GM19452 (cell line): ENCODE results near the gene DLL4.
"Not testable (repeated sequence)": the region's sequence is repeated elsewhere in the genome, so short reads cannot be mapped to it uniquely, and the experiment has no call there.

Experiments
- ATAC-seq: cut with Tn5 transposase; IDR thresholded peaks from one replicate; pipeline ENCODE4 v1.9.1; 2021; ENCODE audit not compliant: unreplicated experiment

DLL4 gene

GRCh38 chr15:40941528-40942336 lies 12.6 kb downstream of the DLL4 start:
- peak; percentile 74 for ATAC-seq

GRCh38 chr15:40942337-40942854 lies 13.3 kb downstream of the DLL4 start:
- no peak for ATAC-seq

- no peak for ATAC-seq
Measured at GRCh38 chr15:40942878-40943277, 13.7 kb downstream of the DLL4 start.

GRCh38 chr15:40943764-40944365 lies 14.7 kb downstream of the DLL4 start:
- no peak for ATAC-seq

GRCh38 chr15:40944510-40945296 lies 15.6 kb downstream of the DLL4 start:
- ATAC-seq: no peak

GRCh38 chr15:40948706-40949473 lies 19.8 kb downstream of the DLL4 start:
- no peak for ATAC-seq

GRCh38 chr15:40949756-40950207 lies 20.6 kb downstream of the DLL4 start:
- ATAC-seq: no peak

GRCh38 chr15:40951764-40952163 lies 22.6 kb downstream of the DLL4 start:
- no peak for ATAC-seq

GRCh38 chr15:40952301-40952900 lies 23.3 kb downstream of the DLL4 start:
- ATAC-seq: no peak

GRCh38 chr15:40952901-40953712 lies 24.0 kb downstream of the DLL4 start, which contains the start of gene CHAC1:
TSS of gene CHAC1 (plus strand) at chr15:40953471. CDS start at chr15:40953584, 113 bp downstream.
- ATAC-seq: peak; percentile 91

- ATAC-seq: no peak
Measured at GRCh38 chr15:40953713-40954074, 24.6 kb downstream of the DLL4 start.

- not testable (repeated sequence) for ATAC-seq
Measured at GRCh38 chr15:40954158-40954848, 25.2 kb downstream of the DLL4 start.

GRCh38 chr15:40955141-40955903 lies 26.2 kb downstream of the DLL4 start:
- ATAC-seq: no peak

GRCh38 chr15:40955930-40956540 lies 26.9 kb downstream of the DLL4 start:
- no peak for ATAC-seq

GRCh38 chr15:40956541-40956982 lies 27.4 kb downstream of the DLL4 start:
- no peak for ATAC-seq

GRCh38 chr15:40957041-40957555 lies 28.0 kb downstream of the DLL4 start:
- ATAC-seq: no peak

GRCh38 chr15:40957581-40958051 lies 28.5 kb downstream of the DLL4 start:
- no peak for ATAC-seq
